Mesendoderm (in vitro differentiated cells): ENCODE measurements around the gene SPRING1.
A peak's percentile ranks its signal among the peaks of the same experiment; 100 is the strongest.

Experiments
- DNase-seq: peaks from one replicate; pipeline ENCODE4 v3.0.0; 2013
- H2AK5ac ChIP-seq: 2 replicates; pipeline ENCODE4 v1.6.1; 2013; ENCODE audit warnings: low read length, inconsistent platforms
- H2BK120ac ChIP-seq: 2 replicates; pipeline ENCODE4 v1.6.1; 2013; ENCODE audit warnings: low read depth, mild to moderate bottlenecking, low read length, moderate library complexity, mixed read lengths
- H2BK15ac ChIP-seq: replicated peaks from 2 replicates; pipeline ENCODE4 v1.6.1; 2013; ENCODE audit warnings: low read depth, mild to moderate bottlenecking, moderate library complexity
- H2BK5ac ChIP-seq: 2 replicates; pipeline ENCODE4 v1.6.1; 2013; ENCODE audit warnings: low read length, inconsistent platforms
- H3K18ac ChIP-seq: 2 replicates; pipeline ENCODE4 v1.6.1; 2013; ENCODE audit warnings: mild to moderate bottlenecking, low read length, mixed read lengths
- H3K23ac ChIP-seq: one replicate; pipeline ENCODE4 v1.6.1; 2013; ENCODE audit warnings: low read length
- H3K27ac ChIP-seq: 2 replicates; pipeline ENCODE4 v1.5.1; 2013; ENCODE audit warnings: low read depth, mild to moderate bottlenecking, inconsistent platforms, low read length, moderate library complexity
- H3K27me3 ChIP-seq: 2 replicates; pipeline ENCODE4 v1.6.1; 2013; ENCODE audit warnings: low read length, control low read depth, mild to moderate bottlenecking, inconsistent platforms; ENCODE audit not compliant: insufficient read depth, poor library complexity
- H3K36me3 ChIP-seq: 2 replicates; pipeline ENCODE4 v1.6.1; 2013; ENCODE audit warnings: low read length, inconsistent platforms; ENCODE audit not compliant: control insufficient read depth, insufficient read depth
- H3K4ac ChIP-seq: one replicate; pipeline ENCODE4 v1.6.1; 2013; ENCODE audit warnings: low read depth, mild to moderate bottlenecking, low read length, moderate library complexity
- H3K4me1 ChIP-seq: 2 replicates; pipeline ENCODE4 v1.6.1; 2013; ENCODE audit warnings: low read depth, low read length, inconsistent platforms; ENCODE audit not compliant: control insufficient read depth
- H3K4me2 ChIP-seq: 2 replicates; pipeline ENCODE4 v1.6.1; 2013; ENCODE audit warnings: low read length
- H3K4me3 ChIP-seq: 2 replicates; pipeline ENCODE4 v1.5.1; 2013; ENCODE audit warnings: mild to moderate bottlenecking, low read length
- H3K56ac ChIP-seq: one replicate; pipeline ENCODE4 v1.6.1; 2013; ENCODE audit warnings: low read length
- H3K79me1 ChIP-seq: 2 replicates; pipeline ENCODE4 v1.6.1; 2013; ENCODE audit warnings: low read length, inconsistent platforms
- H3K79me2 ChIP-seq: 2 replicates; pipeline ENCODE4 v1.6.1; 2013; ENCODE audit warnings: mild to moderate bottlenecking, low read length; ENCODE audit not compliant: control insufficient read depth, insufficient read depth
- H3K9ac ChIP-seq: 2 replicates; pipeline ENCODE4 v1.6.1; 2013; ENCODE audit warnings: low read length, inconsistent platforms
- H4K5ac ChIP-seq: one replicate; pipeline ENCODE4 v1.6.1; 2013; ENCODE audit warnings: low read length
- H4K8ac ChIP-seq: one replicate; pipeline ENCODE4 v1.6.1; 2013; ENCODE audit warnings: low read depth, mild to moderate bottlenecking, control low read depth, low read length, moderate library complexity
- WGBS: extraction: QIAGEN DNeasy Blood & Tissue Kit; methylation state at CpG from one replicate; pipeline ENCODE4 v1.1.7; 2013; ENCODE audit warnings: low lambda C conversion rate, missing lambda C conversion rate; ENCODE audit not compliant: insufficient coverage; ENCODE audit errors: extremely low coverage; 5-methylcytosine and 5-hydroxymethylcytosine counted together

The SPRING1 gene

GRCh38 chr12:116736962-116737773 is 701 bp downstream of the SPRING1 start:
- peaks cover 17% of the 10 kb centered on the region for H3K79me1 ChIP-seq
- peak overlapping the region; percentile 71 for H3K4me2 ChIP-seq
- H2BK15ac ChIP-seq: no peak overlapping the region
- H3K23ac ChIP-seq: no peak overlapping the region
- no peak overlapping the region for H2BK5ac ChIP-seq
- H3K4me3 ChIP-seq: peak overlapping the region; percentile 79
- WGBS: no CpG with 5 or more reads among the region's 24 CpGs
- H3K56ac ChIP-seq: peak overlapping the region; percentile 78
- H3K27ac ChIP-seq: no peak overlapping the region
- H4K5ac ChIP-seq: no peak overlapping the region
- H3K4me1 ChIP-seq: peaks cover 4% of the 10 kb centered on the region
- peak; percentile 40 for DNase-seq
- H3K18ac ChIP-seq: no peak overlapping the region
- peaks cover 6% of the 10 kb centered on the region for H3K36me3 ChIP-seq
- H2BK120ac ChIP-seq: no peak overlapping the region
- no peak overlapping the region for H4K8ac ChIP-seq
- H2AK5ac ChIP-seq: no peak overlapping the region
- no peak overlapping the region for H3K4ac ChIP-seq
- peaks cover 19% of the 10 kb centered on the region for H3K79me2 ChIP-seq
- H3K9ac ChIP-seq: peak overlapping the region; percentile 75
- H3K27me3 ChIP-seq: no peaks in the 10 kb centered on the region

GRCh38 chr12:116735951-116736599 is 1.8 kb downstream of the SPRING1 start:
- Histone ChIP-seq H3K4me2 (no peak overlapping the region), H2AK5ac (no peak overlapping the region), H3K18ac (no peak overlapping the region), H4K5ac (no peak overlapping the region), H3K23ac (no peak overlapping the region), H3K27ac (no peak overlapping the region), H3K56ac (no peak overlapping the region), H3K79me1 (peaks cover 19% of the 10 kb centered on the region), H2BK15ac (no peak overlapping the region), H2BK120ac (no peak overlapping the region), H3K4me1 (peaks cover 4% of the 10 kb centered on the region), H3K27me3 (no peaks in the 10 kb centered on the region), H3K9ac (no peak overlapping the region), H3K4me3 (no peak overlapping the region), H3K36me3 (peaks cover 6% of the 10 kb centered on the region), H4K8ac (no peak overlapping the region), H3K79me2 (peaks cover 23% of the 10 kb centered on the region), H2BK5ac (no peak overlapping the region), H3K4ac (no peak overlapping the region)
- no CpG with 5 or more reads among the region's 9 CpGs for WGBS
- DNase-seq: peak; percentile 67

- no peak overlapping the region for H3K4ac ChIP-seq
- H3K4me2 ChIP-seq: no peak overlapping the region
- peaks cover 4% of the 10 kb centered on the region for H3K4me1 ChIP-seq
- no peak overlapping the region for H3K4me3 ChIP-seq
- H3K56ac ChIP-seq: no peak overlapping the region
- no peak for DNase-seq
- H2BK5ac ChIP-seq: no peak overlapping the region
- H2BK120ac ChIP-seq: no peak overlapping the region
- H3K23ac ChIP-seq: no peak overlapping the region
- no peak overlapping the region for H3K18ac ChIP-seq
- H2BK15ac ChIP-seq: no peak overlapping the region
- H3K9ac ChIP-seq: no peak overlapping the region
- no peak overlapping the region for H2AK5ac ChIP-seq
- H4K5ac ChIP-seq: no peak overlapping the region
- WGBS: no CpG with 5 or more reads among the region's 10 CpGs
- peaks cover 23% of the 10 kb centered on the region for H3K79me2 ChIP-seq
- peaks cover 4% of the 10 kb centered on the region for H3K36me3 ChIP-seq
- H4K8ac ChIP-seq: no peak overlapping the region
- H3K79me1 ChIP-seq: peaks cover 19% of the 10 kb centered on the region
- no peaks in the 10 kb centered on the region for H3K27me3 ChIP-seq
- H3K27ac ChIP-seq: no peak overlapping the region
These were observed 2.8 kb downstream of the SPRING1 start for GRCh38 chr12:116735084-116735483.

- peaks cover 23% of the 10 kb centered on the region for H3K79me2 ChIP-seq
- H3K27ac ChIP-seq: no peak overlapping the region
- no peak overlapping the region for H4K8ac ChIP-seq
- DNase-seq: no peak
- H3K9ac ChIP-seq: no peak overlapping the region
- no peak overlapping the region for H3K4me3 ChIP-seq
- H4K5ac ChIP-seq: no peak overlapping the region
- peaks cover 19% of the 10 kb centered on the region for H3K79me1 ChIP-seq
- H3K4me1 ChIP-seq: peaks cover 4% of the 10 kb centered on the region
- no peak overlapping the region for H3K23ac ChIP-seq
- H2AK5ac ChIP-seq: no peak overlapping the region
- H3K4ac ChIP-seq: no peak overlapping the region
- no peak overlapping the region for H2BK5ac ChIP-seq
- peaks cover 4% of the 10 kb centered on the region for H3K36me3 ChIP-seq
- no peaks in the 10 kb centered on the region for H3K27me3 ChIP-seq
- no peak overlapping the region for H3K18ac ChIP-seq
- no peak overlapping the region for H2BK120ac ChIP-seq
- WGBS: no CpG with 5 or more reads among the region's 5 CpGs
- H3K56ac ChIP-seq: no peak overlapping the region
- no peak overlapping the region for H3K4me2 ChIP-seq
- no peak overlapping the region for H2BK15ac ChIP-seq
These were observed 3.6 kb downstream of the SPRING1 start for GRCh38 chr12:116734156-116734768.

GRCh38 chr12:116731801-116732200 is 6.1 kb downstream of the SPRING1 start:
- peaks cover 4% of the 10 kb centered on the region for H3K36me3 ChIP-seq
- H4K8ac ChIP-seq: no peak overlapping the region
- H2BK15ac ChIP-seq: no peak overlapping the region
- peaks cover 20% of the 10 kb centered on the region for H3K79me1 ChIP-seq
- H3K56ac ChIP-seq: no peak overlapping the region
- H3K4me1 ChIP-seq: peaks cover 4% of the 10 kb centered on the region
- H3K4me2 ChIP-seq: no peak overlapping the region
- no peak overlapping the region for H3K18ac ChIP-seq
- H3K27me3 ChIP-seq: no peaks in the 10 kb centered on the region
- H3K4me3 ChIP-seq: no peak overlapping the region
- no peak overlapping the region for H3K27ac ChIP-seq
- H3K9ac ChIP-seq: no peak overlapping the region
- H2BK5ac ChIP-seq: no peak overlapping the region
- H2AK5ac ChIP-seq: no peak overlapping the region
- peaks cover 23% of the 10 kb centered on the region for H3K79me2 ChIP-seq
- H3K4ac ChIP-seq: no peak overlapping the region
- WGBS: no CpG with 5 or more reads among the region's 3 CpGs
- no peak overlapping the region for H4K5ac ChIP-seq
- H3K23ac ChIP-seq: no peak overlapping the region
- H2BK120ac ChIP-seq: no peak overlapping the region
- DNase-seq: no peak
